GM23338 (cell line): ENCODE measurements around the gene EYS. TPM values are rescaled to one million over a fixed set of nuclear protein-coding genes. Genes with fewer than 3 reads are reported as not detected.
A peak's percentile ranks its signal among the peaks of the same experiment; 100 is the strongest.

Experiments
- ATAC-seq: fragments of 200-7000 bp; cut with Tn5 transposase; 3 replicates; pipeline ENCODE4 v1.9.1; 2020
- DNase-seq: peaks from one replicate; pipeline ENCODE4 v3.0.0-alpha.2; 2015; ENCODE audit warnings: low spot score
- H2AFZ ChIP-seq: fragments of 200-600 bp; sonication (generic); 2 replicates; pipeline ENCODE4 v1.8.0; 2016; ENCODE audit warnings: antibody characterized with exemption, mild to moderate bottlenecking, moderate library complexity
- H3F3A ChIP-seq: fragments of 200-600 bp; sonication (generic); replicated peaks from 2 replicates; pipeline ENCODE4 v1.8.0; 2017; ENCODE audit warnings: antibody characterized with exemption, mixed run types, low read depth
- H3K27ac ChIP-seq: fragments of 200-600 bp; sonication (generic); 2 replicates; pipeline ENCODE4 v1.6.1; 2016; ENCODE audit warnings: low read depth
- H3K27me3 ChIP-seq: fragments of 200-600 bp; sonication (generic); 2 replicates; pipeline ENCODE4 v1.8.0; 2016; ENCODE audit warnings: mild to moderate bottlenecking, mixed run types, moderate library complexity; ENCODE audit not compliant: insufficient read depth
- H3K36me3 ChIP-seq: fragments of 200-600 bp; sonication (generic); 2 replicates; pipeline ENCODE4 v1.8.0; 2016; ENCODE audit warnings: mild to moderate bottlenecking; ENCODE audit not compliant: insufficient read depth
- H3K4me1 ChIP-seq: fragments of 200-600 bp; sonication (generic); 2 replicates; pipeline ENCODE4 v1.8.0; 2016; ENCODE audit warnings: mild to moderate bottlenecking, moderate library complexity; ENCODE audit not compliant: insufficient read depth
- H3K4me2 ChIP-seq: fragments of 200-600 bp; sonication (generic); 2 replicates; pipeline ENCODE4 v1.7.1; 2017; ENCODE audit warnings: mixed run types
- H3K4me3 ChIP-seq: fragments of 200-600 bp; sonication (generic); 2 replicates; pipeline ENCODE4 v1.6.1; 2016; ENCODE audit warnings: mixed run types
- H3K79me2 ChIP-seq: fragments of 200-600 bp; sonication (generic); replicated peaks from 2 replicates; pipeline ENCODE4 v1.8.0; 2017; ENCODE audit warnings: mild to moderate bottlenecking; ENCODE audit not compliant: insufficient read depth
- H3K9me2 ChIP-seq: fragments of 200-600 bp; sonication (generic); 2 replicates; pipeline ENCODE4 v1.8.0; 2017; ENCODE audit not compliant: insufficient read depth
- H4K20me1 ChIP-seq: fragments of 200-600 bp; sonication (generic); replicated peaks from 2 replicates; pipeline ENCODE4 v1.8.0; 2017; ENCODE audit warnings: mild to moderate bottlenecking; ENCODE audit not compliant: insufficient read depth
- H3K27ac Mint-ChIP-seq: 2 replicates; pipeline ENCODE4 v1.8.0; 2020; ENCODE audit warnings: inconsistent platforms, mild to moderate bottlenecking, moderate library complexity, mixed read lengths
- H3K27me3 Mint-ChIP-seq: 3 replicates; pipeline ENCODE4 v1.8.0; 2022; ENCODE audit warnings: low read depth, mild to moderate bottlenecking, moderate library complexity, mixed read lengths, inconsistent platforms; ENCODE audit not compliant: insufficient read depth, poor library complexity
- H3K36me3 Mint-ChIP-seq: 3 replicates; pipeline ENCODE4 v1.8.0; 2021; ENCODE audit warnings: low read depth, mild to moderate bottlenecking, inconsistent platforms, moderate library complexity, mixed read lengths
- H3K4me1 Mint-ChIP-seq: 3 replicates; pipeline ENCODE4 v1.8.0; 2020; ENCODE audit warnings: mild to moderate bottlenecking, inconsistent platforms, mixed read lengths
- H3K4me3 Mint-ChIP-seq: 3 replicates; pipeline ENCODE4 v1.8.0; 2021; ENCODE audit warnings: moderate library complexity, mild to moderate bottlenecking, inconsistent platforms, mixed read lengths
- H3K9me3 Mint-ChIP-seq: 3 replicates; pipeline ENCODE4 v1.8.0; 2020; ENCODE audit warnings: moderate library complexity, mild to moderate bottlenecking, inconsistent platforms, mixed read lengths
- CREB1 ChIP-seq: fragments of 250-450 bp; sonication (Bioruptor Pico); IDR thresholded peaks from 2 replicates; pipeline ENCODE4 v1.5.0; 2020; ENCODE audit warnings: low read depth, mild to moderate bottlenecking, moderate library complexity
- ETS1 ChIP-seq: IDR thresholded peaks from 2 replicates; pipeline ENCODE4 v1.6.1; 2016; ENCODE audit warnings: antibody characterized with exemption
- JUNB ChIP-seq: IDR thresholded peaks from one replicate; pipeline ENCODE4 v1.6.1; 2016; ENCODE audit warnings: antibody characterized with exemption; ENCODE audit not compliant: unreplicated experiment
- REST ChIP-seq: IDR thresholded peaks from one replicate; pipeline ENCODE4 v1.6.1; 2018; ENCODE audit warnings: antibody characterized with exemption; ENCODE audit not compliant: unreplicated experiment
- STAT1 ChIP-seq: IDR thresholded peaks from one replicate; pipeline ENCODE4 v1.6.1; 2016; ENCODE audit warnings: antibody characterized with exemption; ENCODE audit not compliant: unreplicated experiment
- ZNF114 ChIP-seq: fragments of 250-450 bp; sonication (Bioruptor Pico); IDR thresholded peaks from 2 replicates; pipeline ENCODE4 v1.5.0; 2020; ENCODE audit warnings: mild to moderate bottlenecking, moderate library complexity
- ZNF331 ChIP-seq: fragments of 250-450 bp; sonication (Bioruptor Pico); IDR thresholded peaks from 2 replicates; pipeline ENCODE4 v1.5.0; 2020; ENCODE audit warnings: low read depth, mild to moderate bottlenecking, moderate library complexity
- polyA plus RNA-seq: library from polyadenylated mRNA; unstranded; fragments of >200 nt; fragmentation: Nextera tagmentation; extraction: Ambion mirVana; gene quantifications from 2 replicates; pipeline ENCODE4 v1.2.1, GENCODE V29; 2016
- total RNA-seq: library from RNA; depleted of rRNA; stranded (reverse); fragments of >200 nt; shearing (Covaris generic); gene quantifications from 2 replicates; pipeline ENCODE4 v1.2.3, GENCODE V29; 2014
- TF ChIP-seq, protein P1 (sequence below), 2 experiments: fragments of 200-600 bp in 1 of 2; sonication (generic) in 1 of 2; conservative IDR thresholded peaks; 2 replicates each; pipeline versions ENCODE4 v1.5.1 to v1.6.1; 2016 to 2017; ENCODE audit warnings: antibody characterized with exemption in 2 of 2, low read depth in 2 of 2, mild to moderate bottlenecking in 2 of 2, moderate library complexity in 1 of 2

EYS gene
- total and polyA plus RNA-seq, 2 experiments from 2014 or later, result 0.38 to 0.52 TPM

GRCh38 chr6:63814459-63814858 lies 1892.6 kb downstream of the EYS start:
- no peak overlapping the region for H2AFZ ChIP-seq
- no peaks in the 10 kb centered on the region for H3K4me1 Mint-ChIP-seq
- no peaks in the 10 kb centered on the region for H3K36me3 Mint-ChIP-seq
- ATAC-seq, result no peak
- TF ChIP-seq STAT1 (no peak), ZNF114 (CRISPR knock-in tag) (no peak), JUNB (no peak), REST (no peak), ZNF331 (no peak), CREB1 (CRISPR knock-in tag) (no peak)
- no peaks in the 10 kb centered on the region for H3K4me1 ChIP-seq
- H3K4me3 Mint-ChIP-seq, result no peak overlapping the region
- H3K27me3 Mint-ChIP-seq, result peaks cover 2% of the 10 kb centered on the region
- no peaks in the 10 kb centered on the region for H4K20me1 ChIP-seq
- H3K27me3 ChIP-seq, result no peaks in the 10 kb centered on the region
- no peak overlapping the region for H3K27ac Mint-ChIP-seq
- no peaks in the 10 kb centered on the region for H3K36me3 ChIP-seq
- H3K79me2 ChIP-seq, result no peaks in the 10 kb centered on the region
- H3K27ac ChIP-seq, result no peak overlapping the region
- no peaks in the 10 kb centered on the region; the same call in 2 of the 3 replicates for H3K9me3 Mint-ChIP-seq
- no peak overlapping the region for H3K4me2 ChIP-seq
- no peaks in the 10 kb centered on the region for H3F3A ChIP-seq
- no peaks in the 10 kb centered on the region for H3K9me2 ChIP-seq
- H3K4me3 ChIP-seq, result no peak overlapping the region
- DNase-seq, result no peak

DNA sequence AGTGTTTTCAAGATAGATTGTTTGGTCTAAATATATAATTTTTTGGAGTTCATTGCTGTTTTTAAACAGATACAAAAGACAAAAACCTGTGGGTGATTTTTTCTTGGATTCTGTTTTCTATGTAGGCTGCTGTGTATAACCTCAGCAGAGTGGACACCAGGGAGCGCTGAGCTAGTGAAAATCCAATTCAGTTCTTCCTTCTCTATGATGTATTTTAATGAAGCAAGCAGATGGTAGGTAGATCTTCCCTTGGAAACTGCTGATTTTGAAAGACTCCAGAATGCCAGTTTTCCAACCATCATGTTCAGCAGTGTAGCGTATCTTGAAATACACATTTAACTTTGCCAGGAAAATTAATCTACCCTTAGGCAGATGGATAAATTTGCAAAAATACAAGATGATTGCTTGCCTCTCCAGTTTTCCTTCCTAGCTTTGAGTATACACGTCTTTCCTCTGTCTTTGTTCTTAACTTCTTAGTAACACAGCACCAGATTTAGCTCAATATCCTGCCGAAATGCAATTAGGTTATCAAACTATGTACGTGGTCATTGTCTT lies 1893.4 kb downstream of the EYS start:
- Histone ChIP-seq H3K4me1 (no peaks in the 10 kb centered on the region), H3K27me3 (no peaks in the 10 kb centered on the region), H3K4me3 (no peak overlapping the region), H3K9me2 (no peaks in the 10 kb centered on the region), H4K20me1 (no peaks in the 10 kb centered on the region), H3K27ac (no peak overlapping the region), H3K79me2 (no peaks in the 10 kb centered on the region), H3F3A (no peaks in the 10 kb centered on the region), H2AFZ (no peak overlapping the region), H3K4me2 (no peak overlapping the region), H3K36me3 (no peaks in the 10 kb centered on the region)
- no peak for ATAC-seq
- H3K9me3 Mint-ChIP-seq, result no peaks in the 10 kb centered on the region; the same call in 2 of the 3 replicates
- TF ChIP-seq ETS1, result no peak
- TF ChIP-seq, protein P1, sequence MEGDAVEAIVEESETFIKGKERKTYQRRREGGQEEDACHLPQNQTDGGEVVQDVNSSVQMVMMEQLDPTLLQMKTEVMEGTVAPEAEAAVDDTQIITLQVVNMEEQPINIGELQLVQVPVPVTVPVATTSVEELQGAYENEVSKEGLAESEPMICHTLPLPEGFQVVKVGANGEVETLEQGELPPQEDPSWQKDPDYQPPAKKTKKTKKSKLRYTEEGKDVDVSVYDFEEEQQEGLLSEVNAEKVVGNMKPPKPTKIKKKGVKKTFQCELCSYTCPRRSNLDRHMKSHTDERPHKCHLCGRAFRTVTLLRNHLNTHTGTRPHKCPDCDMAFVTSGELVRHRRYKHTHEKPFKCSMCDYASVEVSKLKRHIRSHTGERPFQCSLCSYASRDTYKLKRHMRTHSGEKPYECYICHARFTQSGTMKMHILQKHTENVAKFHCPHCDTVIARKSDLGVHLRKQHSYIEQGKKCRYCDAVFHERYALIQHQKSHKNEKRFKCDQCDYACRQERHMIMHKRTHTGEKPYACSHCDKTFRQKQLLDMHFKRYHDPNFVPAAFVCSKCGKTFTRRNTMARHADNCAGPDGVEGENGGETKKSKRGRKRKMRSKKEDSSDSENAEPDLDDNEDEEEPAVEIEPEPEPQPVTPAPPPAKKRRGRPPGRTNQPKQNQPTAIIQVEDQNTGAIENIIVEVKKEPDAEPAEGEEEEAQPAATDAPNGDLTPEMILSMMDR (conservative IDR thresholded peaks at IDR 0.05; ENCODE audit: low read depth in 2 of 2), result peak; percentile 23 to 34; a peak in 2 of 4 replicates
- peaks cover 2% of the 10 kb centered on the region for H3K27me3 Mint-ChIP-seq
- H3K36me3 Mint-ChIP-seq, result no peaks in the 10 kb centered on the region
- DNase-seq, result no peak
- H3K4me1 Mint-ChIP-seq, result no peaks in the 10 kb centered on the region
- H3K4me3 Mint-ChIP-seq, result no peak overlapping the region
- H3K27ac Mint-ChIP-seq, result no peak overlapping the region
